HT1080 (cell line): ENCODE data around the gene PPP1R13B. TPM values are rescaled to one million over a fixed set of nuclear protein-coding genes. Genes with fewer than 3 reads are reported as not detected.
"Not testable (repeated sequence)": the region's sequence is repeated elsewhere in the genome, so short reads cannot be mapped to it uniquely, and the experiment has no call there.

Source experiments
- DNase-seq: peaks from one replicate; pipeline ENCODE4 v3.0.0-alpha.2; 2015; ENCODE audit warnings: low read depth
- polyA plus RNA-seq, 2 experiments: library from polyadenylated mRNA; depleted of rRNA; stranded (reverse); fragments of >200 nt; gene quantifications; 2 replicates each; pipeline ENCODE4 v1.2.3, GENCODE V29; 2015
- total RNA-seq: library from RNA; depleted of rRNA; stranded (reverse); fragments of >200 nt; shearing (Covaris generic); gene quantifications from 2 replicates; pipeline ENCODE4 v1.2.3, GENCODE V29; 2014; rRNA removed

PPP1R13B gene, protein sequence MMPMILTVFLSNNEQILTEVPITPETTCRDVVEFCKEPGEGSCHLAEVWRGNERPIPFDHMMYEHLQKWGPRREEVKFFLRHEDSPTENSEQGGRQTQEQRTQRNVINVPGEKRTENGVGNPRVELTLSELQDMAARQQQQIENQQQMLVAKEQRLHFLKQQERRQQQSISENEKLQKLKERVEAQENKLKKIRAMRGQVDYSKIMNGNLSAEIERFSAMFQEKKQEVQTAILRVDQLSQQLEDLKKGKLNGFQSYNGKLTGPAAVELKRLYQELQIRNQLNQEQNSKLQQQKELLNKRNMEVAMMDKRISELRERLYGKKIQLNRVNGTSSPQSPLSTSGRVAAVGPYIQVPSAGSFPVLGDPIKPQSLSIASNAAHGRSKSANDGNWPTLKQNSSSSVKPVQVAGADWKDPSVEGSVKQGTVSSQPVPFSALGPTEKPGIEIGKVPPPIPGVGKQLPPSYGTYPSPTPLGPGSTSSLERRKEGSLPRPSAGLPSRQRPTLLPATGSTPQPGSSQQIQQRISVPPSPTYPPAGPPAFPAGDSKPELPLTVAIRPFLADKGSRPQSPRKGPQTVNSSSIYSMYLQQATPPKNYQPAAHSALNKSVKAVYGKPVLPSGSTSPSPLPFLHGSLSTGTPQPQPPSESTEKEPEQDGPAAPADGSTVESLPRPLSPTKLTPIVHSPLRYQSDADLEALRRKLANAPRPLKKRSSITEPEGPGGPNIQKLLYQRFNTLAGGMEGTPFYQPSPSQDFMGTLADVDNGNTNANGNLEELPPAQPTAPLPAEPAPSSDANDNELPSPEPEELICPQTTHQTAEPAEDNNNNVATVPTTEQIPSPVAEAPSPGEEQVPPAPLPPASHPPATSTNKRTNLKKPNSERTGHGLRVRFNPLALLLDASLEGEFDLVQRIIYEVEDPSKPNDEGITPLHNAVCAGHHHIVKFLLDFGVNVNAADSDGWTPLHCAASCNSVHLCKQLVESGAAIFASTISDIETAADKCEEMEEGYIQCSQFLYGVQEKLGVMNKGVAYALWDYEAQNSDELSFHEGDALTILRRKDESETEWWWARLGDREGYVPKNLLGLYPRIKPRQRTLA
- total RNA-seq, result 6.6 and 12.2 TPM in 2 replicates
- 7.1 and 7.7 TPM in 2 replicates for polyA plus RNA-seq (2015; cell fraction: cytosol; rRNA removed)
- polyA plus RNA-seq (2015; cell fraction: nucleus; rRNA removed), result 25.4 and 25.5 TPM in 2 replicates

DNA sequence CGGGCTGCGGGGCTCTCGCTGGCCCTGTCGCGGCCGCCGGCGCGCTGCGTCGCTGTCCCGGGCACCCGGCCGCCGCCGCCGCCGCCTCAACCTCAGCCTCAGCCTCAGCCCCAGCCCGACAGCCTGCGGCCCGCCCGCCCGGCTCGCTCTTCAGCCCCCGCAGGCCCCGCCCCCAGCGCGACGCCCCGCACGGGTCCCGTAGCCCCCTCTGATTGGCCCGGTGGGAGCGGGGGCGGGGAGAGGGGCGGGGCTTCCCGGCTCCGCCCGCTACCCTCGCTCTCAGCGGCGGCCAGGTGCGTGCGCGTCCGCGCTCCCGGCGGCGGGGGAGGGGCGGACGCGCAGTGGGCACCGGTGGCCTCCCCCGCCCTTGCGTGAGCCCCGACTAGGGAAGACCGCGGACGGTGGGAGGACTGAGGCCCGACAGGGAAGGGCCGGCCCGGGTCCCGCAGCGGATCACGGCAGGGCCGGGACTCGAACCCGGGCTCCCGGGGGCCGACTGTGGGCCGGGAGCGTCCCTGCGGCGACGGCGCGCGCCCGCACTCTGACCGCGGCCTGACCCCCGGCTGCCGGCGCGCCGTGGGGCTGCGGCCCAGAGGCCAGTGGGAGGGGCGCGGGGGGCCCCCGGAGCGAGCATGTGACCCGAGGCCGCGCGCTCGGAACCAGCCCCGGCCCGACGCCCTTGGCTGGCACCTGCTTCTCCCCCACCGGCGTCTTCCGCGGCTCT, at the start of gene PPP1R13B:
TSS of gene PPP1R13B (minus strand) at position 125 of the 724 bp plus-strand sequence. CDS start 268 bp downstream, outside the sequence.
- peak; percentile 61 for DNase-seq

DNA sequence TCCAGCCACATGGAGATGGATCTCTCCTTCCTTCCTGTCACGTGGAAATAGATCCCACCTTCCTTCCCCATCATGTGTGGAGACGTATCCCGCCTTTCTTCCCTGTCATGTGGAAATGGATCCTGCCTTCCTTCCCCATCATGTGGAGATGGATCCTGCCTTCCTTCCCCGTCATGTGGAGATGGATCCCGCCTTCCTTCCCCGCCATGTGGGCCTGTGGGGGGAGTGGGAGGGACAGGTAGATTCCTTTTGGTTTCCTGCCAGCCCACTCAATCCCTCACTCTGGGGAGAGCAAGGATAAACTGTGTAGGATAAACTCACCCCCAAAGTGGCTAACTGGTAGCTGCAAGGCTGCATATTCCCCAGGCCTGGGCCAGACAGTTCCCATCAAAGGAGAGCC, 49.2 kb upstream of the PPP1R13B start:
- no peak for DNase-seq

DNA sequence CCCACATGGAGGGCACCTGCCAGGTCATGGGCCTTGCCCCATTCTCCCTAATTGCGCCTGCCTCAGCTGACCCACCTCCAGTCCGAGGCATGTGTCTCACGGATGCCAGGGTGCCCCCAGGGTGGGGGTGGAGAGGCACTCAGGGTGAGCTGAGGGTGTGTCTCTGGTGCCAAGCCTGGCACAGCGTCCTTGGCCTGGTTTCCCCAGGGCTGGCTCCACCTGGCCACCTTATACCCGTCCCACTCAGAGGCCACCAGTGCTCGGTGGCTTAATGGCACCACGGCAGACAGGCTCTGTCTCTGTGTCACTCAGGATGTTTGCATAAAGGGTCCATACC, 47.3 kb upstream of the PPP1R13B start:
- no peak for DNase-seq

DNA sequence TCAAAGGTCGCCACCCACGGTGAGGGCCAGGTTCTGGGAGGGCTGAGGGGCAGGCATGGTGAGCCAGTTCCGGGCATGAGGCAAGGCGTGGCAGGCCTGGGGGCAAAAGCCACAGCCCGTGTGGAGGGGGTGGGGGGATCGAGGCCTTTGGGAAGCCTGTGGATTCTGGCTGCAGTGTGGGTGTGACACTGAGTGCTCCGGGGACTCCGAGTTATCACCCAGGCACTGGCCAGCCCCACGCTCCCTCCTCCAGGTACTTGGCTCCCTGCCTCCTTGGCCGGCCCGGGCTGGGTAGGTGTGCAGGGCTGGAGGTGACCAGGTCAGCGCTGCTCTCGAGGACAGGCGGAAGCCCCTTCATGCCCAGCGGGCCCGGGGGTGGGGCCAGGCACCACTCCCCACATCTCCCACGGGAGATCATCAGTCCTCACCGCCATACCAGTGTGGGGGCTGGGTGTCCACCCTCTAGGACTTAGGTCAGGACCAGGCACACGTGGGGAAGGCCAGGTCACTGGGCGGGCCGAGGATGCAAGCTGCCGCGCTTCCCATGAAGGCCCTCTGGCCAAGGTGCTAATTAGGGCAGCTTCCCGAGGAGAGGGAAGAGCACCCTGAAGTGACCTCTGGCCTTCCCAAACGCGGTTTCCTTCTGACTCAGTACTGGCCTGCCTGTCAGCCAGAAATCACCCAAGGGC, 46.8 kb upstream of the PPP1R13B start:
- DNase-seq, result no peak

DNA sequence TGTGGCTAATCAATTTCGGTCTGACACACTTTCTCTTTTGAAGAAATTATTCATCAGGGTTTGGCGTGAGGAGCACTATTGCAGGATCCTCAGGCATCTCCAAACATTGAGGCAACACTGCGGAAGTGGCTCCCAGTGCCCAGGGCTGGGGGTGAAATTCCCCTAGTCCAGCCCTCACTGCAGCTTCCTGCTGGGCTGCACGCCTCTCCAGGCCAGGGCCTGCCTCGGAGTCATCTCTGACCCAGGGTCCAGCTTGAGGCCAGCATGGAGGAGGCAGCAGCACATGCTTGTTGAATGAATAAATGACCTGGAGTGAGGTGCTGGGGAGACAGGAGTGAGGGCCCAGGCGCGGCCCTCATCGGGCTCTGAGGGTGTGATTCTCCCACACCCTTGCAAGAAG, 44.9 kb upstream of the PPP1R13B start:
- no peak for DNase-seq

DNA sequence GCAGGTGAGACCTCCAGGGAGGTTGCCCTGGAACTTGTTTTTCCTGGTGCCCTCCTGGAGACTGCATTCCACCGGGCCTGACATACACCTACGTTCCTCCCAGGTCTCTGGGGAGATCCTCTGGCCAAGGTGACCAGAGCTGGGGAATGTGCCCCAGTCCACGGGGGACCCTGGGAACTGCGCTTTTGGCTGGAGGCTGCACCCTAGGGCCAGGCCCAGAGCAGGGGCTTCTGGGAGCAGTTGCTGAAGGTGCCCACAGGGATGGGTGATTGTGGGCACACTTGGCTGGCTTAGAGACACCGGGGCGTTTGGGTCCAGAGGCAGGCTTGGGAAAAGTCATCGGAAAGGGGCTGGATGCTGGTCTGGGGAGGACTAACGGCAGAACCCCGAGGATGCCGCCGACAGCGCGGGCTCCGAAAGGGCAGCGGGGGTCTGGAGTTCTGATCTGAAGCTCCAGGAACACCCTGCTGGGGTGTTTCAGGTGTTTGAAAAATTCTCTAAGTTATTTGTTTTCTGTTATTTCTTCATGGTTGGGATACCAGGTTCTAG, 44.4 kb upstream of the PPP1R13B start:
- DNase-seq, result no peak

DNA sequence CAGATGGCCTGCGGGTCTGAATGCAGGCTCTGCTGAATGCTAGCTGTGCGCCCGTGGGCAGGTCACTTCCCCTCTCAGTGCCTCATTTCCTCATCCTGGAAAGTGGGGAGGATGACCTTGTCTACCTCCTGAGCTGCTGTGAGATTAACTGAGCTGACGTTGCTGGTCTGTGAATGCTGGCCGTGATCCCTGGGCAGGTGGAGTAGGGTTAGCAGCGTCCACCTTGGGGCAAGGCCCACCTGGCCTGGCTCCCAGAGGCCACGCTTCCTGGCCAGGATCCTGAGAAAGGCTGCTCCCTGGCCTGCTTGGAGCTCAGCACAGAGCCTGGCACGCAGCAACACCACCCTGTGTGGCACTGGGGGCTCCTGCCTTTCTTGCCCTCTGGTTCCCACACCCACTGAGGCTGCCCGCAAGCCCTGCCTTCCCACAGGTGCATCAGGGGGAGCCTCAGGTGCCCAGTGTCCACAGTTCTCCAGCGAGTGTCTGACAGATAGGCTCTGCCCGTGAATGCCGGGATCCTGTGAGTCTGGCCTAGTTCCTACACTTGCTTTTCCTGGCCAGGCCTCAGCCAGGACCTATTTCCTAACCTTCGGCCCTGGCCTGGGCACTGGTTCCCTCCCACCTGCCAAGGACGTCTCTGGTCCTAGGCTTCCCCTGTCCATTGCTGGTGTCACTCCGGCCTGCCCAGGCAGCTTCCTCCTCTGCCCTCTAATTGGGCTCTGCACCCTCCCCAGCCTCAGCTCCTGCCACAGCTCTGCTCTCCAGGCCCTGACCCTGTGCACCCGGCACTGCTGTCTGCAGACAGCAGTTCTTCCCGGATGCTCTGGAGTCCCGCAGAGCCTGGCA, 43.7 kb upstream of the PPP1R13B start:
- DNase-seq, result no peak

DNA sequence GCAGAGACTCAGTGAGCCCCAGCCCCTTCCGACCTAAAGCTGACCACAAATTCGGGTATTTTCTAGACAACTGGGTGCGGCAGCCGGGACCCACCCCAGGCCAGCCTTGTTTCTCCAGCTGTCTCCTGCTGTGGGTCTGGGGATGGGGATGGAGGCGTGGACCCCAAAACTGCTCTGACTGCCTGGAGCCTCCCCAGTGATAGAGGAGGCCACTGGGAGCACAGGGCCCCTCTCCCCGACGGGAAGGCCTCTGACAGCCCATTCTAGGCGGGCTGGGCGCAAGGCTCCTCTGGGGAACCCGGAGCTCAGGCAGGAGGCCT, 42.6 kb upstream of the PPP1R13B start:
- no peak for DNase-seq

DNA sequence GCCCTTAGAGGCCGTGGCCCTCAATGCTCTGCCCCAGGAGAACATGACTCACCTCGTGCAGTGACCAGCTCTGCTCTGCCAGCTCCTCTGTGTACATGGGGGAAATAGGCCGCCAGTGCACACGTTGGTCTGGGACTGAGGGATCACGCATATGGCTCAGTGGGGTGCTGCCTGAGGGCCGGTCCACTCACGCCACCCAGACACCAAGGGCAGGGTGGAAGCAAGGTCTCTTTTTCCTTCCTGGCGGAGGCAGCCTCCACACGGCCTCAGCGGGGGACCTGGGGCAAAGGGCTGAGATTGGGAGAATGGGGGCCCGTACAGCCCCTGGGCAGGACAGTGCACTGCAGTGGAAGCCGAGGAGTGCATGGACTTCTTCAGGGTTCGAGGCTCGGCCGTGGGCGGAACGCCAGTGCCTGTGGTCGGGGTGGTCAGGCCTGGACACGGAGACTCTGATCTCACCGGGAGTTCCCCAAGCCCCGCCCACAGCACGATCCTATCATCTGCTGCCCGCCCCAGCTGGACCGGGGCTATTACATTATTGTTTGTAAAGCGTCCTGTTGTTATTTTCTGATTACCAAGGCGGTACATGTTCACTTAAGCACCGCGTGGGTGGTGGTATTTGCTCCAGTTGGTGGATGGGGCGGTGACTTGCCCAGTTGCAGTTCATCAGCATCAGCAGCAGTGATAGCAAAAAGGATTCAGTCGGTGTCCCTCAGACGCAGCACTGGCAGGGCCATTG, 42.1 kb upstream of the PPP1R13B start:
- DNase-seq, result no peak

DNA sequence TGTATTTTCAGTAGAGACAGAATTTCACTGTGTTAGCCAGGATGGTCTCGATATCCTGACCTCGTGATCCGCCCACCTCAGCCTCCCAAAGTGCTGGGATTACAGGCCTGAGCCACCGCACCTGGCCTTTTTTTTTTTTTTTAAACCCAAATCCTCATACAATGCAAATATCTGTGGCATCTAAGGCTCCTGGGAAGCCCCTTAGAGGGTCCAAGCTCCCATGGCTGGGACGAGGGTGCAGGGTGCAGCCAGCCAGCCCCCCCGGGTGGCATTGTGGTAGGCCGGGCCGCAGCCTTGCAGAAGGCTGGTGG, 41.6 kb upstream of the PPP1R13B start:
- not testable (repeated sequence) for DNase-seq

DNA sequence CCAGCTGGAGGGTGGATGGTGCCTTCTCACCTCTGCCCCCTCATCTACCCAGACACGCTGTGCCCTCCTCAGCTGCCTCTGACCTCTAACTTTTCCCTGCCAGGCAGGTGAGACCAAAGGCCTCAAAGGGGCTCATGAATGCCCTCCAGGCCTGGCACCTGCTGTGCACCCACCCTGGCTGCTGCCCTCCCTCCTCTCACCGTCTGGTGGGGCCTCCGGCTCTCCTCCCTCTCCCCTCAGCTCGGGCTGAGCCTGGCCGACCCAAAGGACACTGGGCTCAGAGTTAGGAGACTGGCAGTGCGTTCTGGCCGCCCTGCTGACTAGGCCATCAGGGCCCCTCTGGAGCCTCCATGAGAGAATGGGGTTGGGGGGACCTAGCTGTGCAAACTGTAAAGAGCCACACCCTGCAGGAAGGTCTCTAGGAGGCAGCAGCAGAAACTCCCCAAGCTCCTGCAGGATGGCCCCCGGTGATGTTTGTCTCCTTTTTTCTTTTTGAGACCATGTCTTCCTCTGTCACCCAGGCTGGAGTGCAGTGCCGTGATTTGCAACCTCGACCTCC, 40.3 kb upstream of the PPP1R13B start:
- no peak for DNase-seq

DNA sequence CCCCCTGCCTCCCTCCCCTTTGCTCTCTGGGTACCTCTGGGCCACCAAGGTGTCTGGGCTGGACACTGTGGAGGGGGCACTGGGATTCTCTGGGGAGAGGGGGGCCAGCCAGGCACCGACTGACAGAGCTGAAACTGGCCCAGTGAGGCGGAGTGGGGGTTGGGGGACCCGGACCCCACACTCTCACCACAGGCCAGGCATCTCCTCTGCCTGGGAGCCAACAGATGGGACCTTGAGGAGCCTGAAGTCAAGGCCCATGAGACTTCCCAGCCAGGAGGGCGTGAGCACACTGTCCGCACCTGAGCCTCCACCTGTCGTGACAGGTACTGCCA, 39.8 kb upstream of the PPP1R13B start:
- no peak for DNase-seq

DNA sequence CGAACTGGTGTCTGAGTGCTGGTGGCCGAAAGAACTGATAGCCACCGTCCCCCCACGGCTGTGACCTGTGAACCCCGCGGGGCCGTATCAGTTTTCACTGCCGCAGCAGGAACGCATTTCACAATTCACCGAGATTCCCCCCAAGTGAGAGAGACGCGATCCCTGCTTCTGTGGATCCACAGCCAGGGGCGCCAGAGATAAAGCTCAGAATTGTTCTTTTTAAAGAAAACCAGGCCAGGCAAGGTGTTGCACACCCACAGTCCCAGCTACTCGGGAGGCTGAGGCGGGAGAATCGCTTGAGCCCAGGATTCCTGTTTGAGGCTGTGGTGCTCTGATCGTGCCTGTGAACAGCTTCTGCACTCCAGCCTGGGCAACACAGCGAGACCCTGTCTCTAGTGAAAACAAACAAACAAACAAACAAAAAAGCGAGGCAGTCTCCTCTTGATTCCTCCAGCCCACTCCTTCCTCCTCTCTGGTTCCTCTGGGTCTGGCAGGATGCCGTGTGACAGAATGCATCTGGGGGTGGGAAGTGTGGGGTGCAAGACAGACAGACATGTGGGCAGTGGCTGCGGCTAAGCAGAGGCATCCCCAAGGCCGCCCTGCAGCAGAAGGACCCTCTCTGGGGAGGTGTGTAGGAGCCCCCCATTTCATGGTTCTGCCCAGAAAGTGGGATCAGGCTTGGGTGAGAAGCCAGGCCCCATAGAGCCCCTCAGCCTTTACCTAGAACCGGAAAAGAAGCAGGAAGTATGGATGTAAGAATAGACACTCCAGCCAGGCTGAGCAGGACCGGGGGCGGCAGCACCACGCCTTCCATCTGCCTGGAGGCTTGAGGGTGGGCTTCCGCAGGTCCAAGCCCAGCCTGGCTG, 39.2 kb upstream of the PPP1R13B start:
- no peak for DNase-seq

DNA sequence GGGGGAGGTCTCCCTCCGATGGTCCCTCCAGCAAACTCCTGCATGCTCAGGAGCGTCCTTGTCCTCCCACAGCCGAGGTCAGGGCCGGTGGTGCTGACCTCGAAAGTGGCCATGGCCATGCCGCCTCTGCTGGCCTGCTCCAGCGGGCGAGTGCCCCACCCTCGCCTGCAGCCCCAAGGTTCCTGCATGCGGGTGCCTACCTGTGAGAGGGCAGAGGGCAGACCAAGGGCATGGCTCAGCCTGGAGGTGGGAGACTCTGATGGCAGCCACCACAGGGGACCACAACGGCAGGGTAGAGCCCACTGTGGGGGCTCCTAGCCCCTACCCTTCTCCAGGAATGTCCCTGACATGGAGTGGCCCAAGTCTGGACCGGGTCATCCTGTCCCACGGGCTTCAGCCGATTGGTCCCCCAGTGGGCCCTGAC, 38.1 kb upstream of the PPP1R13B start:
- DNase-seq, result no peak

DNA sequence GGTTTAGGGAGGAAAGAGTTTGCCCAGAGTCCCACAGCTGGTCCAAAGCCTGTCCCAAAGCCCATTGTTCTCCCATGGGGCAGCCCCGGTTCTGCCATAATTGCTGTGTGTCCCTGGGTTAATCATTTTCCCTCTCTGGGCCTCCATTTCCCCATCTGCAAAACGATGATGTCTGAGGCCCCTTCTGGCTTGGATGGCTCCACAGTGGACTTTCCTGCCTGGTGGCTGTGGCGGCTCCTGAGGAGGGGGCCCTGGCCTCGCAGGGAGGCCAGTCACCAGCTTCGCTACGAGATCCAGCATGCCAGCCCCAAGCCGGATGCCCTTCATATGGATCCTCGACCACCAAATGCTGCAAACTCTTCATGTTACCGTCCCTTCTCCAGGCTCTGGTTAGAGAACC, 37.5 kb upstream of the PPP1R13B start:
- no peak for DNase-seq

DNA sequence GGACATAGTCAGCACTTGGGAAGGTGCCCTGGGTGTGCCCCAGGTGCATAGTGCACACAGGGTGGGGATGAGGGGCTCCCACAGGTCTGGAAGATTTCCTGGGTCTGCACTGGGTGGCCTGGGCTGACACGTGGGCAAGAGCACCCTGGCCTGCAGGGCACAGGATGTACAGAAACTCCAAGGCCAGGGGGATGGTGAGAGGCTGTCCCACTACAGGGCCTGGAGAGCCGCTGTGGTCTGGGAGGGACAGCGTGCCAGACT, 35.8 kb upstream of the PPP1R13B start:
- DNase-seq, result no peak

DNA sequence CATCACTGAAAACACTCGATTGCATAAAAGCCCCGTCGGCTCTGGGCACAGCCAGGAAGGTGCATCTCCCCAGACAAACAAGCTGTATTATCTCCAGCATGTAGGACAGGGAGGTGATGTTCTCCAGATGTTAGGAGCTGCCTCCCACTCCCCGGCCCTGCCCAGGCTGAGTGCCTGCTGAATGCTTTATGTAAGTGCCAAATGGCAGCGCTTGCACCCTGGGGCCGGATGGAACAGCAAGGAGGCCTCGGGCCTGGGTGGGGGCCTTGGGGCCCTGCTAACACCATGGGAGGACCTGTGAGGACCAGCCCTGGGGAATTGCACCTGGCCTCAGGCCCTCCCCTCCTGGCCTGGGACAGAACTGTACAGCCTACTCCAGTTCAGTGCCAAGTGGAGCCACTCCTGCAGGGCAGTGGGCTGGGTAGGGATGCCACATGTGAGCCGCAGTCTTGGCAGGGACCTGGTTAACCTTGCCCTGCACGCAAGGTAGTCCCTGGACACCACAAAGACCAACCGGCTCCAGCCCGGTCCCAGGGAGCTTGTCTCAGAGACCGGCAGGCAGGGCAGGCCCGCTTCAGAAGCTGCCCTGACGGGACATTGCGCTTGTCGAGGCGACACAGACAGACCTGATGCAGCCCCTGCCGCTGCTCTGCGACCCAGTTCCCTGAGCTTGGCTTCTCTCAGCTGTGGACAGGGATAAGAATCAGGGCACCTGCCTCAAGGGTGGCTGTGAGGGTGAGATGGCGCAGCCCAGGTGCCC, 35.3 kb upstream of the PPP1R13B start:
- no peak for DNase-seq
